Vagina (tissue), 2 donors: Measurements from ENCODE around the gene FADS3. TPM values are rescaled to one million over a fixed set of nuclear protein-coding genes. Genes with fewer than 3 reads are reported as not detected.

Experiments
- DNase-seq, 2 donors: peaks; one replicate each; pipeline ENCODE4 v3.0.0-alpha.2; 2017; ENCODE audit errors: extremely low spot score in 2 of 2
- H3K27ac ChIP-seq: fragments of 200-600 bp; sonication (generic); one replicate; pipeline ENCODE4 v1.5.1; 2019
- H3K27me3 ChIP-seq: fragments of 200-600 bp; sonication (generic); one replicate; pipeline ENCODE4 v1.5.1; 2019
- H3K36me3 ChIP-seq, 2 donors: fragments of 200-600 bp; sonication (generic); one replicate each; pipeline ENCODE4 v1.5.1; 2017 to 2019
- H3K4me1 ChIP-seq: fragments of 200-600 bp; sonication (generic); one replicate; pipeline ENCODE4 v1.5.1; 2019
- H3K4me3 ChIP-seq, 2 donors: fragments of 200-600 bp; sonication (generic); 1 replicate in 1 of 2; 2 replicates in 1 of 2; pipeline ENCODE4 v1.5.1; 2016 to 2019
- H3K9me3 ChIP-seq: fragments of 200-600 bp; sonication (generic); one replicate; pipeline ENCODE4 v1.5.1; 2019
- POLR2A ChIP-seq, 2 donors: fragments of 450-650 bp; IDR thresholded peaks; one replicate each; pipeline ENCODE4 v1.6.1; 2017; ENCODE audit warnings: antibody characterized with exemption in 2 of 2, mild to moderate bottlenecking in 2 of 2, moderate library complexity in 2 of 2
- POLR2AphosphoS5 ChIP-seq, 2 donors: sonication (generic); formaldehyde crosslinking; IDR thresholded peaks; one replicate each; pipeline ENCODE4 v1.9.0; 2017; ENCODE audit warnings: antibody characterized with exemption in 2 of 2, mild to moderate bottlenecking in 2 of 2, low read depth in 1 of 2; ENCODE audit not compliant: insufficient read depth in 1 of 2
- intact Hi-C: fragments of 100-400 bp; cut with DNase I; formaldehyde crosslinking; loops from one replicate; pipeline ENCODE4 v1.15.1; 2023
- total RNA-seq: library from RNA; depleted of rRNA; stranded (reverse); fragments of >200 nt; gene quantifications from one replicate; pipeline ENCODE4 v1.2.3, GENCODE V29; 2016
- TF ChIP-seq, protein P1 (sequence below), 3 experiments: fragments of 450-650 bp in 2 of 3; fragments of 200-600 bp in 1 of 3; sonication (generic) in 1 of 3; IDR thresholded peaks; one replicate each; pipeline ENCODE4 v1.5.1; 2017 to 2019; ENCODE audit warnings: antibody characterized with exemption in 3 of 3, mild to moderate bottlenecking in 2 of 3, moderate library complexity in 2 of 3

Gene FADS3
- total RNA-seq, 1 donor from 2014 or later, result 41.5 TPM

DNA sequence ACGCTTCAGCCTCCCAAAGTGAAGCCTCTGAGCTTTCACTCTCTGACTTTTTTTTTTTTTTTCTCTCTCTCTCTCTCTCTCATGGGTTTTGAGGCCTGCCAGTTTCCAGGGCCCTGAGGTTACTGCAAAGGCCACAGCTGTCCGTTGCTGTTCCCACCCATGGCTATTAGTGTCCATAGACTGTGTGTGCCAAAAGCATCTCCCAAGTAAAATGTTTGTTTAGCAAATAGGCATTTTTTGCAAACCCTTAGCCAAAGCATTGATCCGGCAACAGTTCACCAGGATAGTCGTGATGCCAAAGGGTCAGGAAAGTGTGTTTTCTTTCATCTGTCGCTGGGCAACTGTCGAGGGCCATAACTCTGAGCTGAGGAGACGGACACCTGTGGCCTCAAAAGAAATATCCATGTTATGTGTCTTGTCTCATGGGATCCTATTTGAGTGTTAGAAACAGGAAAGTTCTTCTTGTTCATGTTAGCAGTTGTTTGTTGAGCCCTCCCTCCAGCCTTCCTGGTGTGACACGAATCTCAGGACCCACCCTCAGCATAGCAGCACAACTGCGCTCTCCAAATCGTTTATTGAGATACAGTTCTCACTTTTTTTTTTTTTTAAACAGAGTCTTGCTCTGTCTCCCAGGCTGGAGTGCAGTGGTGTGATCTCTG lies 44.9 kb downstream of the FADS3 start:
- no peaks in the 10 kb centered on the region for H3K9me3 ChIP-seq
- H3K27ac ChIP-seq, result no peak overlapping the region
- H3K27me3 ChIP-seq, result no peaks in the 10 kb centered on the region
- intact Hi-C loops, result no loop called here
- H3K36me3 ChIP-seq, result peaks cover 0 to 42% of the 10 kb centered on the region in 2 donors
- no peak overlapping the region for H3K4me3 ChIP-seq
- TF ChIP-seq, protein P1, sequence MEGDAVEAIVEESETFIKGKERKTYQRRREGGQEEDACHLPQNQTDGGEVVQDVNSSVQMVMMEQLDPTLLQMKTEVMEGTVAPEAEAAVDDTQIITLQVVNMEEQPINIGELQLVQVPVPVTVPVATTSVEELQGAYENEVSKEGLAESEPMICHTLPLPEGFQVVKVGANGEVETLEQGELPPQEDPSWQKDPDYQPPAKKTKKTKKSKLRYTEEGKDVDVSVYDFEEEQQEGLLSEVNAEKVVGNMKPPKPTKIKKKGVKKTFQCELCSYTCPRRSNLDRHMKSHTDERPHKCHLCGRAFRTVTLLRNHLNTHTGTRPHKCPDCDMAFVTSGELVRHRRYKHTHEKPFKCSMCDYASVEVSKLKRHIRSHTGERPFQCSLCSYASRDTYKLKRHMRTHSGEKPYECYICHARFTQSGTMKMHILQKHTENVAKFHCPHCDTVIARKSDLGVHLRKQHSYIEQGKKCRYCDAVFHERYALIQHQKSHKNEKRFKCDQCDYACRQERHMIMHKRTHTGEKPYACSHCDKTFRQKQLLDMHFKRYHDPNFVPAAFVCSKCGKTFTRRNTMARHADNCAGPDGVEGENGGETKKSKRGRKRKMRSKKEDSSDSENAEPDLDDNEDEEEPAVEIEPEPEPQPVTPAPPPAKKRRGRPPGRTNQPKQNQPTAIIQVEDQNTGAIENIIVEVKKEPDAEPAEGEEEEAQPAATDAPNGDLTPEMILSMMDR (IDR thresholded peaks at IDR 0.05), result no peak
- TF ChIP-seq POLR2A (IDR thresholded peaks at IDR 0.05), result no peak
- no peak for TF ChIP-seq POLR2AphosphoS5 (IDR thresholded peaks at IDR 0.05; ENCODE audit: insufficient read depth in 1 of 2, low read depth in 1 of 2)
- no peak for DNase-seq
- no peaks in the 10 kb centered on the region for H3K4me1 ChIP-seq

DNA sequence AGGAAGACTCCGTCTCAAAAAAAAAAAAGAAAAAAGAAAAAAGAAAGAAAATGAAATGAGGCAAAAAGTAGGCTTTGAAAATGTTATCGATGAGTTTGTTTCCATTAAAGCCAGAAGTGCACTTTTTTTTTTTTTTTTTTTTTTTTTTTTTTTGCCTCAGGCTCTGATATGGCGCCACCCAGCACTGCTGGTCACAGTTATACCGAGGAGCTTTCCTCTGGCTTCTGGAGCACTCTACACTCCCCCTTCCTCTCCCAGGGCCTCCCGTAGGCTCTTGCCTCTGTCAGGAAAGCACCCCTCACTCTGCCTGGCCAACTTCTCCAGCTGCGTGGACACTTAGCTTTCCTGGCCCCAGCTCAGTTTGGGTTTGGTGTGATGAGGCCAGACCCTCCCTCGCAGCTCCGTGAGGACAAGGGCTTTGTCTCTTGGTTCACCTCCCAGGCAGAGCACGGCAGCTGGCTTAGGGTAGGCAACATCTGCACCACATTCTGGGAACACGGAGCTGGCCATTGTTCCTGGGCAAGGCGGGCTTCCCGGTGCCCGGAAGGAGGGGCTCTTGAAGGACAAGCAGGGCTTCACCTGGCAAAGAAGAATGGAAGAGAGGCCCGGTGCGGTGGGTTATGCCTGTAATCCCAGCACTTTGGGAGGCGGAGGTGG lies 46.3 kb downstream of the FADS3 start:
- intact Hi-C loops, result no loop called here
- DNase-seq, result no peak
- TF ChIP-seq POLR2A (IDR thresholded peaks at IDR 0.05) (no peak), POLR2AphosphoS5 (IDR thresholded peaks at IDR 0.05; ENCODE audit: insufficient read depth in 1 of 2, low read depth in 1 of 2) (no peak)
- TF ChIP-seq, protein P1 (IDR thresholded peaks at IDR 0.05), result no peak
- H3K36me3 ChIP-seq, result peaks cover 0 to 42% of the 10 kb centered on the region in 2 donors
- H3K27me3 ChIP-seq, result no peaks in the 10 kb centered on the region
- H3K9me3 ChIP-seq, result no peaks in the 10 kb centered on the region
- no peaks in the 10 kb centered on the region for H3K4me1 ChIP-seq
- H3K4me3 ChIP-seq, result no peak overlapping the region
- H3K27ac ChIP-seq, result no peak overlapping the region

DNA sequence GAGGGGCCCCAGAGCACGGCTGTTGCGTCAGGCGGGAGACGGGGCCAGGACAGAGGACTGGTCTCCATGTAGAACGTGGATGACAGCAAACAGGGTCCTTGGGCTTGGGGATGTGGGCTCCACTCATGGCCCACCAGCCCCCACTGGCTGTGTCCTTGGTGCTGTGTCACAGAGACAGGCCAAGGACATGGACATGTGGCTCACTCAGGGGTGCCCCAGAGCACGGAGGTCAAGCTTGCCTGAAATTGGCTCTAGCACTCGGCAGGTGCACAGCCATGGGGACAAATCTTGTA lies 48.9 kb downstream of the FADS3 start:
- H3K27ac ChIP-seq, result no peak overlapping the region
- no peak for DNase-seq
- TF ChIP-seq POLR2AphosphoS5 (IDR thresholded peaks at IDR 0.05; ENCODE audit: insufficient read depth in 1 of 2, low read depth in 1 of 2) (no peak), POLR2A (IDR thresholded peaks at IDR 0.05) (no peak)
- TF ChIP-seq, protein P1 (IDR thresholded peaks at IDR 0.05), result no peak
- H3K4me3 ChIP-seq, result no peak overlapping the region
- intact Hi-C loops, result no loop called here
- peaks cover 0 to 20% of the 10 kb centered on the region in 2 donors for H3K36me3 ChIP-seq
- H3K9me3 ChIP-seq, result no peaks in the 10 kb centered on the region
- H3K4me1 ChIP-seq, result no peaks in the 10 kb centered on the region
- no peaks in the 10 kb centered on the region for H3K27me3 ChIP-seq

DNA sequence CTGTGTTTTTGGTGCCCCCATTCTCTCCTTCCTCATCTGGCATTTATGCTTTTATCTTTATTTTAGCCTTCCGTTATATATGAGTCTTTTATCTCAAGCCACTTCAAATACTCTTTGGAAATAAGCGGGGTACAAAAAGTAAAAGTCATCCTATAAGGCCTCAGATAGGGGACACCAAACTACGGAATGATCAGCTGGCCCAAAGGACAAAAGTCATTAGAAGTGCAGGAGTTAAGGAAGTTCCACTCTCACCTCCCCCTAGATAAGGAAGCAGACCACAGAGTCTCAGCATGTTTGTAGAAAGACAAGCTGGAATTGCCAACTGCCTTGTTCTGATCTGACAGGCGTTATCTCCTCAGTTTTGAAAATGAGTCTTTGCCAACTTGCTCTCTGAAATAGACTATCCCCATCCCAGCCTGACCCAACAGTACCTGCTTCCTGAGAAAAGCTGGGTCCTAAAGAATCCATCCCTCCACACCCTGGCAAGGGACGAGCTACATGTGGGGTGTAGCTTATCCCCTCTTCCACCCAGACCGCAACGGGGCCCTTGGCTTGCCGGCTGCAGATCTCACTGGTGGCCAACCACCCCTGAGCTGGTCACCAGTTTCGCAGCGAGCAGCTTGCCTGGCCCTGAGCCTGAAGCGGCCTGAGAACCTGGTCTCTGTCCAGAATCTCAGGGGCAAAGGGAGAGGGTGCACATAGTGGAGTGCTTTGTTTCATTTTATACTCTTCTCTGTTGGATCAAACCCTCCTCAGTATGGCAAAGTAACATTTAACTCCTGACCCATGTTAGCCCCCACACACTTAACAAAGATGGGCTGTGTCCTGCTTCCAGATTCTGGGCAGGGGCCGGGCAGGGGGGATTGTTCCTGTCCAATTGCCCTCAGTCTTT lies 49.5 kb downstream of the FADS3 start:
- H3K27ac ChIP-seq, result no peak overlapping the region
- peaks cover 0 to 18% of the 10 kb centered on the region in 2 donors for H3K36me3 ChIP-seq
- DNase-seq, result no peak
- intact Hi-C loops, result no loop called here
- H3K4me1 ChIP-seq, result no peaks in the 10 kb centered on the region
- H3K9me3 ChIP-seq, result no peaks in the 10 kb centered on the region
- H3K27me3 ChIP-seq, result no peaks in the 10 kb centered on the region
- TF ChIP-seq POLR2A (IDR thresholded peaks at IDR 0.05) (no peak), POLR2AphosphoS5 (IDR thresholded peaks at IDR 0.05; ENCODE audit: insufficient read depth in 1 of 2, low read depth in 1 of 2) (no peak)
- TF ChIP-seq, protein P1 (IDR thresholded peaks at IDR 0.05), result no peak
- H3K4me3 ChIP-seq, result no peak overlapping the region
